HG03103 (cell line): ENCODE data around the gene IL23R.
"Not testable (repeated sequence)": the region's sequence is repeated elsewhere in the genome, so short reads cannot be mapped to it uniquely, and the experiment has no call there.

Experiments used
- ATAC-seq: cut with Tn5 transposase; IDR thresholded peaks from one replicate; pipeline ENCODE4 v1.9.1; 2021; ENCODE audit warnings: low read depth; ENCODE audit not compliant: unreplicated experiment

Gene IL23R

GRCh38 chr1:67147973-67148372 lies 18.3 kb upstream of the IL23R start:
- not testable (repeated sequence) for ATAC-seq

- peak; percentile 23 for ATAC-seq
These were observed 17.6 kb upstream of the IL23R start for GRCh38 chr1:67148516-67149178.

GRCh38 chr1:67149179-67149770 lies 17.0 kb upstream of the IL23R start:
- ATAC-seq: peak; percentile 90

GRCh38 chr1:67150931-67151330 lies 15.3 kb upstream of the IL23R start:
- no peak for ATAC-seq

GRCh38 chr1:67158401-67158800 lies 7.9 kb upstream of the IL23R start:
- no peak for ATAC-seq

GRCh38 chr1:67159233-67159632 lies 7.0 kb upstream of the IL23R start:
- no peak for ATAC-seq

- no peak for ATAC-seq
These were observed 3.3 kb upstream of the IL23R start for GRCh38 chr1:67162954-67163353.

- ATAC-seq: no peak
These were observed 699 bp upstream of the IL23R start for GRCh38 chr1:67165468-67166041.

GRCh38 chr1:67169496-67169895 lies 3.2 kb downstream of the IL23R start:
- ATAC-seq: no peak

GRCh38 chr1:67169932-67170331 lies 3.7 kb downstream of the IL23R start:
- no peak for ATAC-seq

GRCh38 chr1:67170751-67171573 lies 4.7 kb downstream of the IL23R start:
- ATAC-seq: no peak

- no peak for ATAC-seq
These were observed 5.3 kb downstream of the IL23R start for GRCh38 chr1:67171574-67171955.

- ATAC-seq: no peak
These were observed 5.7 kb downstream of the IL23R start for GRCh38 chr1:67171978-67172377.

- ATAC-seq: no peak
These were observed 7.7 kb downstream of the IL23R start for GRCh38 chr1:67173988-67174387.

- ATAC-seq: peak; percentile 48
These were observed 8.5 kb downstream of the IL23R start for GRCh38 chr1:67174716-67175284.

GRCh38 chr1:67175530-67176087 lies 9.4 kb downstream of the IL23R start:
- no peak for ATAC-seq

GRCh38 chr1:67184838-67185421 lies 18.7 kb downstream of the IL23R start:
- ATAC-seq: no peak

- ATAC-seq: no peak
These were observed 21.9 kb downstream of the IL23R start for GRCh38 chr1:67188137-67188536.

GRCh38 chr1:67189953-67190352 lies 23.7 kb downstream of the IL23R start:
- ATAC-seq: no peak

GRCh38 chr1:67190410-67190809 lies 24.2 kb downstream of the IL23R start:
- ATAC-seq: no peak
